IMR-90 (cell line): ENCODE results near the gene MCTP2. TPM values are rescaled to one million over a fixed set of nuclear protein-coding genes. Genes with fewer than 3 reads are reported as not detected.

Experiments
- ATAC-seq: fragments of 200-7000 bp; cut with Tn5 transposase; 2 replicates; pipeline ENCODE4 v1.9.1; 2020; ENCODE audit warnings: low read depth, mild to moderate bottlenecking, moderate library complexity
- BruUV-seq: library from RNA; stranded (reverse); fragments of 400-500 nt; replicated peaks from 2 replicates; lab custom pipeline; 2021; lab: Mats Ljungman, UMichigan
- CTCF ChIA-PET: fragments of 300-600 bp; formaldehyde crosslinking; extraction: SDS; loops from one replicate; lab custom pipeline; 2021; ENCODE audit warnings: antibody characterized with exemption; lab: Yijun Ruan, JAX
- POLR2A ChIA-PET: fragments of 300-600 bp; sonication (Branson Sonifier 250); formaldehyde crosslinking; loops from one replicate; lab custom pipeline; 2022; ENCODE audit warnings: antibody characterized with exemption; ENCODE audit not compliant: unreplicated experiment; lab: Charles Lee
- DNase-seq: peaks from one replicate; pipeline ENCODE4 v3.0.0; 2013
- H2AFZ ChIP-seq: replicated peaks from 2 replicates; pipeline ENCODE3; 2013; ENCODE audit warnings: low read length, mild to moderate bottlenecking; ENCODE audit not compliant: poor library complexity
- H2AK5ac ChIP-seq: 2 replicates; pipeline ENCODE4 v1.6.1; 2013; ENCODE audit warnings: low read depth, low read length, inconsistent platforms
- H2AK9ac ChIP-seq: replicated peaks from 2 replicates; pipeline ENCODE3; 2013; ENCODE audit warnings: mild to moderate bottlenecking, low read depth, low read length, moderate library complexity; ENCODE audit not compliant: poor library complexity
- H2BK120ac ChIP-seq: 2 replicates; pipeline ENCODE4 v1.6.1; 2013; ENCODE audit warnings: low read depth, low read length, inconsistent platforms
- H2BK15ac ChIP-seq: 3 replicates; pipeline ENCODE4 v1.6.1; 2013; ENCODE audit warnings: low read depth, low read length, inconsistent platforms
- H2BK20ac ChIP-seq: 2 replicates; pipeline ENCODE4 v1.6.1; 2013; ENCODE audit warnings: low read depth, mild to moderate bottlenecking, inconsistent platforms, low read length, moderate library complexity
- H2BK5ac ChIP-seq: 2 replicates; pipeline ENCODE4 v1.6.1; 2013; ENCODE audit warnings: mild to moderate bottlenecking, low read depth, low read length, inconsistent platforms; ENCODE audit not compliant: poor library complexity, severe bottlenecking
- H3K14ac ChIP-seq: replicated peaks from 2 replicates; pipeline ENCODE4 v1.6.1; 2013; ENCODE audit warnings: low read depth, low read length, inconsistent platforms
- H3K18ac ChIP-seq: 2 replicates; pipeline ENCODE4 v1.6.1; 2013; ENCODE audit warnings: low read depth, low read length, control low read depth
- H3K23ac ChIP-seq: 2 replicates; pipeline ENCODE4 v1.6.1; 2013; ENCODE audit warnings: low read depth, low read length, inconsistent platforms
- H3K27ac ChIP-seq: 2 replicates; pipeline ENCODE4 v1.5.1; 2013; ENCODE audit warnings: mild to moderate bottlenecking, control low read depth, low read length; ENCODE audit not compliant: insufficient read depth
- H3K27me3 ChIP-seq: 2 replicates; pipeline ENCODE4 v1.6.1; 2013; ENCODE audit warnings: low read length; ENCODE audit not compliant: control insufficient read depth, insufficient read depth
- H3K36me3 ChIP-seq: 2 replicates; pipeline ENCODE4 v1.6.1; 2013; ENCODE audit warnings: low read length, mixed read lengths; ENCODE audit not compliant: control insufficient read depth, insufficient read depth
- H3K4ac ChIP-seq: 2 replicates; pipeline ENCODE4 v1.6.1; 2013; ENCODE audit warnings: low read depth, low read length, inconsistent platforms
- H3K4me1 ChIP-seq: 2 replicates; pipeline ENCODE4 v1.6.1; 2013; ENCODE audit warnings: low read length, mixed read lengths; ENCODE audit not compliant: control insufficient read depth, insufficient read depth
- H3K4me2 ChIP-seq: 2 replicates; pipeline ENCODE4 v1.6.1; 2013; ENCODE audit warnings: low read depth, mild to moderate bottlenecking, control low read depth, low read length, moderate library complexity
- H3K4me3 ChIP-seq: 2 replicates; pipeline ENCODE4 v1.5.1; 2013; ENCODE audit warnings: low read depth, mild to moderate bottlenecking, control low read depth, low read length, moderate library complexity; ENCODE audit not compliant: insufficient read depth
- H3K56ac ChIP-seq: 2 replicates; pipeline ENCODE4 v1.6.1; 2013; ENCODE audit warnings: low read length, inconsistent platforms; ENCODE audit not compliant: insufficient read depth; ENCODE audit errors: extremely low read depth
- H3K79me1 ChIP-seq, 2 experiments: 2 replicates each; pipeline ENCODE4 v1.6.1; 2013; ENCODE audit warnings: low read length in 2 of 2, inconsistent platforms in 1 of 2, low read depth in 1 of 2
- H3K9ac ChIP-seq: 2 replicates; pipeline ENCODE4 v1.6.1; 2013; ENCODE audit warnings: low read depth, low read length, control low read depth
- H3K9me1 ChIP-seq: 2 replicates; pipeline ENCODE4 v1.6.1; 2013; ENCODE audit warnings: low read length, inconsistent platforms; ENCODE audit not compliant: insufficient read depth
- H3K9me3 ChIP-seq: 2 replicates; pipeline ENCODE4 v1.6.1; 2013; ENCODE audit warnings: low read length; ENCODE audit not compliant: control insufficient read depth, insufficient read depth
- H4K20me1 ChIP-seq: 2 replicates; pipeline ENCODE4 v1.6.1; 2013; ENCODE audit warnings: low read length, inconsistent platforms; ENCODE audit not compliant: insufficient read depth
- H4K5ac ChIP-seq: 2 replicates; pipeline ENCODE4 v1.6.1; 2013; ENCODE audit warnings: mild to moderate bottlenecking, low read depth, low read length, control low read depth
- H4K8ac ChIP-seq, 2 experiments: 2 replicates each; pipeline ENCODE4 v1.6.1; 2013; ENCODE audit warnings: low read depth in 2 of 2, low read length in 2 of 2, control low read depth in 1 of 2, inconsistent platforms in 1 of 2
- H4K91ac ChIP-seq: 2 replicates; pipeline ENCODE4 v1.6.1; 2013; ENCODE audit warnings: low read depth, low read length, inconsistent platforms; ENCODE audit not compliant: insufficient read depth
- WGBS, 2 experiments: methylation state at CpG; one replicate each; pipeline versions ENCODE4 v1.1.5 to v1.1.7; 2013; ENCODE audit warnings: missing lambda C conversion rate in 2 of 2; ENCODE audit not compliant: insufficient read length in 1 of 2; ENCODE audit errors: extremely low coverage in 2 of 2; 5-methylcytosine and 5-hydroxymethylcytosine counted together
- dilution Hi-C: fragments of 300-500 bp; cut with HindIII; formaldehyde crosslinking; loops from one replicate; pipeline ENCODE4 v1.14.3; 2018; ENCODE audit warnings: low sequenced_read_pairs; ENCODE audit not compliant: unreplicated experiment
- in situ Hi-C: fragments of 300-500 bp; cut with MboI; formaldehyde crosslinking; loops from 3 replicates; pipeline ENCODE4 v1.14.3; 2019; ENCODE audit warnings: low sequenced_read_pairs, inconsistent platforms, mixed read lengths
- intact Hi-C: fragments of 100-400 bp; cut with micrococcal nuclease; formaldehyde crosslinking; loops from 2 replicates; pipeline ENCODE4 v1.10.0; 2022
- polyA plus RNA-seq, 3 experiments: library from polyadenylated mRNA; depleted of rRNA; stranded (reverse); fragments of >200 nt; gene quantifications; 2 replicates each; pipeline ENCODE4 v1.2.3, GENCODE V29; 2012; ENCODE audit warnings: low replicate concordance in 1 of 3
- total RNA-seq: library from RNA; depleted of rRNA; stranded (reverse); fragments of >200 nt; gene quantifications from 2 replicates; pipeline ENCODE4 v1.2.3, GENCODE V29; 2012
- TF ChIP-seq, protein P1 (sequence below): fragments of 150-350 bp; IDR thresholded peaks from 2 replicates; pipeline ENCODE4 v1.6.1; 2017; ENCODE audit warnings: mild to moderate bottlenecking, antibody characterized with exemption, low read length, low read depth

The MCTP2 gene
- total and polyA plus RNA-seq, 2 of the 4 experiments (the other 2 are of a cell fraction), result 5.1 to 9.9 TPM

GRCh38 chr15:94476686-94477085 lies 245.3 kb downstream of the MCTP2 start:
- no peak overlapping the region for H3K56ac ChIP-seq
- H2AFZ ChIP-seq, result no peak overlapping the region
- H3K9me1 ChIP-seq, result no peaks in the 10 kb centered on the region
- H3K27me3 ChIP-seq, result no peaks in the 10 kb centered on the region
- no peaks in the 10 kb centered on the region for H3K36me3 ChIP-seq
- H2AK5ac ChIP-seq, result no peak overlapping the region
- WGBS, 2 experiments, result no CpG with 5 or more reads among the region's 5 CpGs
- TF ChIP-seq, protein P1, sequence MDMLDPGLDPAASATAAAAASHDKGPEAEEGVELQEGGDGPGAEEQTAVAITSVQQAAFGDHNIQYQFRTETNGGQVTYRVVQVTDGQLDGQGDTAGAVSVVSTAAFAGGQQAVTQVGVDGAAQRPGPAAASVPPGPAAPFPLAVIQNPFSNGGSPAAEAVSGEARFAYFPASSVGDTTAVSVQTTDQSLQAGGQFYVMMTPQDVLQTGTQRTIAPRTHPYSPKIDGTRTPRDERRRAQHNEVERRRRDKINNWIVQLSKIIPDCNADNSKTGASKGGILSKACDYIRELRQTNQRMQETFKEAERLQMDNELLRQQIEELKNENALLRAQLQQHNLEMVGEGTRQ, result no peak
- H3K4me1 ChIP-seq, result no peaks in the 10 kb centered on the region
- H4K5ac ChIP-seq, result no peak overlapping the region
- no peak overlapping the region for H3K27ac ChIP-seq
- CTCF ChIA-PET, result no interaction called here
- DNase-seq (no peak), ATAC-seq (no peak)
- H2BK120ac ChIP-seq, result no peak overlapping the region
- POLR2A ChIA-PET, result no interaction called here
- no peak overlapping the region for H2AK9ac ChIP-seq
- no peak overlapping the region for H4K91ac ChIP-seq
- H3K4me3 ChIP-seq, result no peak overlapping the region
- no peaks in the 10 kb centered on the region for H3K9me3 ChIP-seq
- H2BK5ac ChIP-seq, result no peak overlapping the region
- H2BK15ac ChIP-seq, result no peak overlapping the region
- no peak overlapping the region for H3K4ac ChIP-seq
- H3K79me1 ChIP-seq, result no peaks in the 10 kb centered on the region
- H4K20me1 ChIP-seq, result no peaks in the 10 kb centered on the region
- no TSS peak for BruUV-seq
- intact Hi-C loops (no loop called here), dilution Hi-C loops (no loop called here), in situ Hi-C loops (no loop called here)
- H4K8ac ChIP-seq, result no peak overlapping the region
- no peak overlapping the region for H3K23ac ChIP-seq
- H3K18ac ChIP-seq, result no peak overlapping the region
- H2BK20ac ChIP-seq, result no peak overlapping the region
- H3K14ac ChIP-seq, result no peak overlapping the region
- no peak overlapping the region for H3K4me2 ChIP-seq
- no peak overlapping the region for H3K9ac ChIP-seq
